NOMO-1 (cell line): ENCODE data around the gene MYO5B.

Experiments
- DNase-seq, 2 experiments: peaks; one replicate each; lab custom pipeline; 2025; ENCODE audit not compliant: unreplicated experiment in 2 of 2; lab: John Stamatoyannopoulos, UW

The MYO5B gene

DNA sequence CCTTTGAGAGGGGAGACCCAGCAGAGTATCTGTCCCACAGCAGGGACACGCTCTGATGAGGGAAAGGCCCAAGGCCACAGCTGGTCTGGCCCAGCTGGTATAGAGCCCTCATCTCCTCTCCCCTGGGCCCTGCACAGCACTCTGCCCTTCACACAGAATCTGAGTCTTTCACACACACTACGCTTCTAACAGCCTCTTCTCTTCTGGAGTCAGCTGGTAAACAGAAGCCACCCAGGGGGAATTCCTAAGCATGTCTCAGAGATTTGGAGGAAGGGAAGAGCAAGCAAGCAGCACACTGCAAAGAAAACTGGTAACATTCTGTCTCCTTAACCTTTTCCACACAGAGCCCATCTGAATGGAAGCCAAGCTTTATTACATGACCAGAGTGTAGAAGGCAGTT lies 260.5 kb downstream of the MYO5B start:
- no peak for DNase-seq

DNA sequence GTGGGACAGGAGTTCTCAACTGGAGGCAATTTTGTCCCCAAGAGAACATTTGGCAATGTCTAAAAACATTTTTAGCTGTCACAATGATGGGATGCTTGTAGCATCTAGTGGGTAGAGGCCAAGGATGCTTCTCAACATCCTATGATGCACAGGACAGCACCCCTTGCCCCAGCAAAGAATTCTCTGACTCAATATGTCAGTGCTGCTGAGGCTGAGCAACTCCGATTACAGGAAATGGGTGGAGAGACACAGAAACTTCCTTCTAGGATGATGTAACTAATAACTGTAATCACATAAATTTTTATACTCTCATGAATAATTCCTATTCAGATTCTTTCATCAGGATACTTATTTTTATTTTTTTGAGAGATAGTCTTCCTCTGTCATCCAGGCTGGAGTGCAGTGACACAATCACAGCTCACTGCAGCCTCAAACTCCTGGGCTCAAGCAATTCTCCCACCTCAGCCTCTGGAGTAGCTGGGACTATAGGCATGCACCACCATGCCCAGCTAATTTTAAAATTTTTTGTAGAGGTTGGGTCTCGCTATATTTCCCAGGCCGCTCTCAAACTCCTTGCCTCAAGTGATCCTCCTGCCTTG lies 261.3 kb downstream of the MYO5B start:
- no peak for DNase-seq

DNA sequence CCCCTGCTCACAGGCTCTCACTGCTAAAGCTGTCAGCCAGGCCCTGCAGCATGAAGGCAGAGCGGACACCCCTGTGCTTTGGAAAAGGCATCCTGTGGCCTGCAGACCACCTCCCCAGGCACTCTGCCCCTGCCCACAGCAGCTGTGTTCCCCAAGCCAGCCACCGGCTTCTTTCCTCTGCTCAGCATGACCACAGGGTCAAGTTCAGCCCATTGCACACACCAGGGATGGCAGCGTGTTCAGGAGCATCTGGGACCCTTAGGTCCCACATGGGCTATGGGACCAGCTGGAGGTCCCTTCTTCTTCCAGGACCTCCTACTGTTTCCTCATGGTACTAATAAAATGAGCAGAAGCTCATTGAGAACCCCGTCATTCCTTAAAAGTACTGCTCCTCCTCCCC lies 263.2 kb downstream of the MYO5B start:
- no peak for DNase-seq

DNA sequence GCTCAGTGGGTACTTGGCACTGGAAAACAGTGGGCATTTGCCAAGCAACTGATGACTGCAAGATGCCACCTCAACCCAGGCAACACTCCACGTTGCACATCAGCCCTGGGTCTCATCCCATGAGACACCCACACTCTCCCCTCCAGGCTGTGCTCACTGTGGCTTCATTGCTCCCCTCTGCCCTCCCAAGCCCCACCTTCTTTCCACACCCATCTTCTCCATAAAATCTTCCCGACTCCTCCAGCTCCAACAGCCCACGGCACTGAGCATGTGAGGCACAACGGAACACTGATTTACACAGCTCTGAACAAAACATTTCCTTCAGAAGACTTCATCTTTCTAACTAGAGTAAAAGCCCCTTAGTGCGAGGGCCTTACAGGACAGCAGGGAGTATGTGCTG lies 263.8 kb downstream of the MYO5B start:
- no peak for DNase-seq

DNA sequence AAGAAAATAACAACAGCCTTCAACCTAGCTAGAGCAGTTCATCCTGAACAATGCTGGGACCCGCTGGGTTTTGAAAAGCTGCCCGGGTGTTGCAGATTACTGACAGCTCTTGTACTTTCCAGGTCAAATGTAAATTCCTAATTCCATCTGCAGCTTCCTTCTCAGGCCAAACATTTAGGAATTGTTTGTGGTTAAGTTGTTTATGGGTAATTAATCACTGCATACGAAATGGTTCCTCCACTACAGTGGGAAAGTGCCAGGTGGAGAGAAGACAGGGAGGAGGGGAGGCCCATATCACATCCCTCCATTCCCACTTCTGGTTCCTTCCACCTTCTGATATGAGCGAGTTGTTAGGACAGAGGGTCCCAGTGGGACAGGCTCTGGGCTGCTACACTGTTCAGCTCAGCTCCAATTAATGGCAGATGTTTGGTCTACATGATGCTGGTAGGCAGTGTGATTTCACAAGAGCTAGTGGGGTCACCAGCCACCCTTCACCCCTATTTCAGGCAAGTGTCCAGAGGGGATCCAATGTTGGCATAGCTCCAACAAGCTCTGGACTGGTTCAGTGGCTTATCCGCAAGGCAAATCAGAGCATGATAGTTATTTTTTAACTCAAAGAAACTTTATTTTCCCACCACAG lies 268.7 kb downstream of the MYO5B start:
- DNase-seq = no peak

DNA sequence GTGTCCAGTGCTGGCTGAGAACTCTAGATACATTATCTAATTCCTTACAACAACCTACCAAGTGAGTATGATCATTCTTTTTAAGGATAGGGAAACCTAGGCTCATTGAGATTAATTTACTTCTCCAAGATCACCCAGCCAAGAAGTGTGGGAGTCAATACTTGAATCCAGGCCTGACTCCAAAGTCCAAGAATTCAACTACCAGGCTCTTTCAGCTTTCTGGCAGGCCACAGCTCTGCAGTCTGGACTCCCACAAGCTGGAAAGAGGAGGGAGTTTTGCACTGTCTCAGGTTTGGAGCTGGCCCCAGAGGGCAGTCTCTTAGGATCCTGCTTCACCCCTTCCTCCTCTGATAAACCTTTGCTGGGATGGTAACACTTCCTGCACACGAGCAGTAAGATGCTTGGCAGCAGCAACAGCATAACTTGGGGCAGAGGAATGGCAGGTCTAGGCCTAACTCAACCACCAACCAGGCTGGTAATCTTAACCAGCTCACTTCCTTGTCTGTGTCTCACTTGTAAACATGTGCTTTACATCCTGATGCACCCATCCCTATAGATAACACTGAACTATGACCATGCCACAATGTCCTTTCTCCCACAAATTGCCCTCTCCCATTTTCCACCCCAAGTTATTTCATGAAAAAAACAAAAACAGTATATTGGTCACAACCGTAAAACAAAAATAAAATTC lies 270.5 kb downstream of the MYO5B start:
- no peak for DNase-seq

DNA sequence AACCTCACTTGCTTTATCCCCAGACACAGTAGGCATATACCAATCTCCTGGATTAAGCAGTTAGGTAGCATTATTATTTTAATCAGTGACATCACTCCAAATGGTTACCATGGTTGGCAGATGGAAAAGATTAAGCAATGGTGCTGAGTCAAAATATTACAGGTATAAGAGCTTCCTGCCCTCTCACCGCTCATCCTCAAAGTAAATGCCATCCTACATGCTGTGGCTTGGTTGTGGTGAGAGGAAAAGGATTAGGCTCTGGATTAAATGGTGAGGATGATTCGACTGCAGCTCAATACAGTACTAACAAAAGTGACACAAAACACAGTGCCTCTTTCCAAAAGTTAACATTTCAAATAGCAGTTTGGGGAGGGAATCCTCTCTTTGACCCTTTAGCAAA lies 272.7 kb downstream of the MYO5B start:
- no peak for DNase-seq

DNA sequence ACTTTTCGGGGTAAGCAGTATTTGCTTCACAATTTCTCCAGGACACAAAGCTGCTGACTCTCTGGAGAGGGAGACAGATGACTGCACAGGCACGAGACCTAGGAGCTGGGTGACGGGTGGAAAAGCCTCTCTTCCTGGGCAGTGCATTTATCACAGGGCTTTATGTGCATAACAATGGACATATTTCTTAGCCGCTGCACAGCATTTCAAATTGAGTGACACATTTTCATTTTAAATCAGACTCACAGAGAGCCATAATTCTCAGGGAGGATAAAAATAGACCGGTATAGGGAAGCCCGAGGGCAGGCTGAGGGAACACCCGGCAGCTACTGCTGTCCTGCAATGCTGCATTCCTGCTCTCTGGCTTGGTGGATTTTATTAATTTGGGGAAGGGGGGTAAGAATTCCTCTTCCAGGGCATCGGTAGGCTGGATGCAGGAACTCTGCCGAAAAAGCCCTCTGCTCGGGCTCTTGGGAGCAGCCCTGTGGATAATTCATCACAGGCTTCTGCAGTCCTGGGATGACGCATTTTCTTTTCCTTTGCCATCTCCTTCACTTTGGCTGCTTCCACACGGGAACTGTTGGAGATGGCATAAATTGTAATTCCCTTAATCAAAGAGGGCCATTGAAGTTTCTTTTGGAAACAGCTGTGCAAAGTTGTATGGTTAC lies 273.5 kb downstream of the MYO5B start:
- DNase-seq = no peak

DNA sequence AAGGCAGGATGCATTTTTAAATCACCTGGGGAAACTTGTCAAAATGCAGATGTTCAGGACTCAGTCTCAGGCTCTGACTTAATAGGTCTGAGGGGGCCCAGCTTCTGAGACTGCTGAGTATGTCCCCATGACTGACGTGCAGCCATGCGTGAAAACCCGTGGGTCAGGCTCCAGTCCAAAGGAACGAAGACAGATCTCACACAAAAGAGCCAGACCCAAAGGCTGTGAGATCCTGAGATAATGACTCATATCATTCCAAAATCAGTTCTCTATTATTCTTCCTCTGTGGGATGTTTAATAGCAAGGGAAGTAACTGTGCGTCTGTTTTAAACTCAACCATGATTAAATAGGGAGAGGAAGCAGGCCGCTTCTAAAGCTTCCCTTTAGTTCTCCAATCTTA lies 274.2 kb downstream of the MYO5B start:
- no peak for DNase-seq

DNA sequence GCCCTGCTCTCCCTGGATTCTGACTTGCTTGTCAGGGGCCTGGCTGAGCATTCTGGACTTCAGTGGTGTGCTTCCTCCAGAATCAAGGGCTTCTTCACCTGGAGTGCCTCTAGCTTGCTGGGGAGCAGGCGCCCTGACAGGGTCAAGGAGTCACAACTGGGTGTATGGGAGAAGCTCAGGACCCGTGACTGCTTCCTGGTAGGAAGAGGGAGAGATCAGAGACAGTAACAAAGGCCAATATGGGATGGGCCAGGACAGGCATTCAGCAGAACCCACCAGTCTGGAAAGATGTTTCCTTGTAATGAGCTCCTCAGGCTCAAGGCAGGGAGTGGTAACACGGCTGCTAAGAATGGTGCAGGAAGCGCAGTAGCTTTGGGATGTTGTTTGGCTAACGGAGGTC lies 277.2 kb downstream of the MYO5B start:
- DNase-seq = no peak

DNA sequence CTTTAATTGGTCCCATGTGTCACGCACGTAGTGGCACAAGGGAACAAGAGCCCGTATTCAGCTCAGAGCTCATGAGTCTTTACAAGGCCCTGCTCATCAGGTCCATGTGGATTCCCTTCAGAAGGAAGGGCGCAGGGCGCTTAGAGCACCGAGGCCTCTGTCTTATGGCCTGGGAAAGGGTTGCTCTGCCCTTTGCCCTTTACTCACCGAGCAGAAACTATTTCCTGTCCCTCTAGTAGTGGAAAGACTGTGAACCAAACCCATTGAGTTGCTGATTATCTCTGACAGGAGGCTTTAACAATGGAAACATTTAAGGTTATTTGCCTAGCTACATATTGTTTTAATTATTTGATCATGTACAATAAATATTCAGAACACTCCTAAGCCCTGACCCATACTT lies 279.6 kb downstream of the MYO5B start:
- no peak for DNase-seq

DNA sequence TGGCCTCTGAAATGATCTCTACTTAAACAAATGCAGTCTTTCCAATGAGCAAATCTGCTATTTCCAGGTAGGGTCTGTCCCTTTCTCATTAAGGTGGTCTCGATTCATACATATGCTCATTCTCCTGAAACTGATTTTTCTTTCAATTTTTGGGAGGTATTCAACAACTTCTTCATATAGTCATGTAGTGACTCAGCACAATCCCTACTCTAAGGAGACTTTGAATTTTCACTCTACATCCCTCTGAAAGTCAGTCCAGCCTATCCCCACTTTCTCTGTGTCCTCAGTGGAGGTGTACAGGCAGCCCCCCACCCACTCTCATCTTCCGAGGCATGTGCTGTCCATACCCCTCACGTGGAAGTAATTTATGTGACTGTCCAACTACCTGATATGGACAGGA lies 281.7 kb downstream of the MYO5B start:
- no peak for DNase-seq

DNA sequence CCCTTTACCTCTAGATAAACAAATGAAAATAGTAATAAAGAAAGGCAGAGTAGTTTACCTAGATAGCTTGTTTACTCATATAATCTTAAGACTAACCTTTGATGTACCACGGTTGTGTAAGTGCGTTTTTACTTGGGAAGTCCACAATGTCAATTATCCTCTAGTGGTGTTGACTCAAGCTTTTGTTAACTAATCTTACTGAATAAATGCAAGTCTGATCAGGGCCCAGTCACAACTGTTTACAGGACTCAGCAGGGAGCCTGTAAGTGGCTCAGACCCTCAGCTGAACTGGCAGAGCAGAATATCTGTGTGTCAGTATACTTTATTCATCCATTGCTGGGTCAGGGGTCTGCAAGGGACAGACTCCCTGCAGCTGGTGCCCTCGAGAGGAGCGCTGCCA lies 283.5 kb downstream of the MYO5B start:
- no peak for DNase-seq

DNA sequence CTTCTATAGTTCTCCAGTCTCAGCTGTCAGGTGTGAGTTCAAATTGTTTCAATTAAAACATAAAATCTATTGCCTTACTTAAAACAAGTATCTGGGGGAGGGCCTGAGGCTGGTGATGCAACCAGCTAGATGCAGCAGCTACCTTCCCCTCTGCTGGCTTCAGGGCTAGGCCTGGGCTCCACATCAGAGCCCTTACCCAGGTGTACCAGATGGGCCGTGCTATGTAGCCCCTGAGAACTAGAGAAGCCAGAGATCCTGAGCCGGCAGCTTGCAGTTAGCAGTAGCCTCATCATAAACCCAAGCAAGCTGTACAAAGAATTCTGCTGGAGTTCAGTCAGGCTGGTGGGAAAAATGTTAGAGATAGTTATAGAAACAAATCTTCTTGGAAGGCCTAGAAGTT lies 284.0 kb downstream of the MYO5B start:
- DNase-seq = no peak

DNA sequence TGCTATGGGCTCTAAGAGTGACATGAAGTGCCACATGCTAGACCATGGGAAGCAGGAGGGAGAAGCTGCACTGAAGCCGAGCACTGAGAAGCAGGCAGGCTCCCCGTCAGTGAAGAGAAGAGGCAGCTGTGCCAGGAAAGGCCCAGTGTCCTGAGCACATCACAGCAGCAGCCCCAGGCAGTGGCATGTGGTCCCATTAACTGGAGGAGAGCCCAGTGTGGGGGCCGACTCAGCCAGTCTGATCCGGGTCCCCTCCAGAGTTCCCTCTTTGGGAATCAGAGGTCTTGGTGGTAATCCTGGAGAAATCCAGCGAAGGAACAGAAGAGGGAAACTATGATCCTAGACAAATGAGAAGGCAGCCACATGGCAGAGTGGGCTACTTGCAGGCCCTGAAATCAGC lies 284.9 kb downstream of the MYO5B start:
- DNase-seq = no peak

DNA sequence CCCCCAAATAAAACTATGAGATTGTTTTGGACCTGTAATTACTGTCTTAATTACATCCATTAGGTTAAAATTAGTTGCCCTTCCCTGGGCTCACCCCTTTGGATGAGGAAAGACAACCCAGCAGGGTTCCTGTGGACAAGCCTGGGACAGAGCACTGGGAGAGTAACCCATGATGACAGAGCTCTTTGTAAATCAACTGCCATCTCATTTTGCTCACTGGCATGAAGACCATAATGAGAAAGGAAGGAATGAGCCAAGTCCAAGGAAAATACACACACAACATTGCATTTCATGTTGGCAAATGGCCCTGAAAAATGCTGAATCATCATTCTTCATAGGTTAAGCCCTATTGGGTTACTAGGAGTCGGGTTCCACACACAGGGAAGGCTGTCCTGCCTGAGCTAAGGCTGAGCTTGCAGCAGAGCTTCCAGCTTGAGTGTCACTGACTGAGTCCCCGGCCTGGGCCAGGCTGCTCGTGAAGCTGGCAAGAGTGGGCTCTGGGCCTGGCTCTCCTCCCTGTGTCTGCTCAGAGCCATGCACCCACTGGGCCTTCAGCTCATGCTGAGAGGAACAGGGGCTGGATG lies 287.5 kb downstream of the MYO5B start:
- no peak for DNase-seq

DNA sequence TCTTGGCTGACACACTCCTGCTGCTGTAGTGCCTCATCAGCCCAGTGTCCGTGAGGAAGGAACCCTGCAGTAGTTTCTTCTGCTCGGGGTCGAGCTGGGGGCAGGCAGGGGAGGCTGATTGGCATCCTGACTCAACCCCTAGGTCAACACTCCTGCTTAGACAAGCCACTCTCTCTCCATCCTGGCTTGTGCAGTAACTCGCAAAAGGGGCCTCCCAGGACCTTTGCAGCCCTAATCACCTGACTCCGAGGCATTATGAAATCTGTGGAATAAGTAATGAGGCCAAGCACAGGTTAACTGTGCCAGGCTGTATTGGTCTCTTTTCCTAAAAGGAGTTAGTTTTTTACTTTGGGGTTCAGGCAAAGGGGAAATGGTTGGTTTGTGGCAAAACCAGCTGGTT lies 289.2 kb downstream of the MYO5B start:
- DNase-seq = no peak

DNA sequence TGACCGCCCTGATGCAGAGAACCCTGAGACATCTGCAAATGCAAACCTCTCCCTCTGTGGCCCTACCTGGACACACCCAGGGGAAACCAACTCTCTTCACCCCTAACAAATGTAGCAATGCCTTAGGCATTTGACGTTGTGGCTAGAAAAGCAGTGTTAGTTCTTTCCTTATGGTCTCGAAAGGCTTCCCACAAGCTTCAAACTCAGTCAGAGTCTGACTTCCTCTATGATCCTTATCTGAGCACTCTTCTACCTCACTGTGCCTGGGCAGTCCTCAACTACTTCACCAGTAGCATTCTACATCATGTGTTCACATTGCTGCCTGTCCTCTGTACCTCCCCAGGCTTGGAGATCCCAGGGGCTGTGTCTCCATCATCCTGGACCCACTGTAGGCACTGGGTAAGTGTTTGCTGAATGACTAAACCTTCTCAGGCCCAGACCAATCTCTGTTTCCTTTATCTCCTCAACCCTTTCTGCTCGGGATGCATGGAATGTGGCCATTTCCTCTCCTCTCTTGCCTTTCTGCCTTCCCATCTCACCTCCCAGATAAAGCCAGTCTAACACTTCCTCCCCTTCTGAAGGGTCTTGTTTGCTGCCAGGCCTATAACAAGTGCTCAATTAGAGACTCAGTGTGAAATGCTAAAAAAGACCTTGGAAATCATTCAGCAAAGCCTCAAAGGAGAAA lies 289.9 kb downstream of the MYO5B start:
- DNase-seq = no peak

DNA sequence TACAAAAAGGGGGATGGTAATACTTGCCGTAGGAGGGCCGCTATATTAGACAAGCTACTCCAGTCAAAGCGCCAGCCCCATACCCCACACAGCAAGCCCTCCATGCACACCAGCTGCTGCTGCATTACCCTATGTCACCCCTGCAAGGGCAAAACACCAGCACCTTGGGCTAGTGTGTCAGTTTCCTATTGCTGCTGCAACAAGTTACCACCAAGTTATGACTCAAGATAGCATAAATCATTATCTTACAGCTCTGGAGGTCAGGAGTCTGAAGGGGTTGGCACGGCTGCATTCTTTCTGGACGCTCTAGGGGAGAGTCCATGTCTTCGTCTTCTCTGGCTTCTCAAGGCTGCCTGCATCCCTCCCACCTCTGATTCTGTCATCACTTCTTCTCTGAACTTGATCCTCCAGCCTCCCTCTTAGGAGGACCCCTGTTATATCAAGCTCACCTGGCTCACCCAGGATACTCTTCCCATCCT lies 293.0 kb downstream of the MYO5B start:
- no peak for DNase-seq

DNA sequence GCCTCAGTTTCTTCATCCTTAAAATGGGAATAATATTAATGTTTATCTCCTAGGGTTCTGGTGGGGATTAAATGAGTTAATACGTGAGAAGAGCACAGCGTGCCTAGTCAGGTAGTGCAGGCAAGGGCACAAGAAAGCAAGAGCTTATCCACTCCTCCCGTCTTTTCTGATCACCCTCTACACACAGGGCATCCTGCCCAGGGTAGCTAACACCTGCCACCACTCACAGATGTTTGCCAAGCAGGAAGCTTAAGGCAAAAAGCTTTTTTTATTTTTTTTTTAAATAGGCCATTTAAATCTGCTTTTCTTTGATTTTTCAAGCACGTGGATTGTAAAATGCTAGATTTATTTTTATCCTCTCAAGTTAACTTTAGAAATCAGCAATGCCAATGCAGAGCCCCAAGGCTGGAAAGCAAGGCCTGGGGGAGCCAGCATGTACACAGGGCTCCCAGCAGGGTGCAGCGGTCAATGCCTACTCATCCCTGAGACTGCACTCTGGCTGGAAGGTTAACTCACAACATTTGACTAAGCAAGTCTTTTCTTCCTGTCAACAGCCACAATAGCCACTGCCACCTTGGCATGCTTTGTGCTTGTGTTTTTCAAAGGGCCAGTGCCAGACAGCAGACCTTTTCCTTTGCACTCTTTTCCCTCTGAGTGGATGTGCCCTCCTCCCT lies 295.2 kb downstream of the MYO5B start:
- DNase-seq = no peak
